Endothelial cell of umbilical vein (primary cell): ENCODE results near the gene NCOA6. TPM values are rescaled to one million over a fixed set of nuclear protein-coding genes. Genes with fewer than 3 reads are reported as not detected.

Experiments
- BruUV-seq: library from RNA; stranded (reverse); fragments of 400-500 nt; replicated peaks from 2 replicates; lab custom pipeline; 2021; lab: Mats Ljungman, UMichigan
- CTCF ChIA-PET: fragments of 300-600, 350-600 bp; sonication (Branson Sonifier 250); formaldehyde crosslinking; loops from one replicate; lab custom pipeline; 2021; ENCODE audit warnings: antibody characterized with exemption, inconsistent platforms; lab: Charles Lee
- POLR2A ChIA-PET: fragments of 300-600, 350-600 bp; sonication (Branson Sonifier 250); formaldehyde crosslinking; loops from one replicate; lab custom pipeline; 2021; ENCODE audit warnings: antibody characterized with exemption, inconsistent platforms; lab: Charles Lee
- DNase-seq: peaks from one replicate; pipeline ENCODE4 v3.0.0-alpha.2; 2011; ENCODE audit warnings: low read depth, low spot score
- FAIRE-seq: peaks from 2 replicates; lab custom pipeline; 2011; peaks lifted over from hg19 to GRCh38; lab: Jason Lieb, UNC
- H2AFZ ChIP-seq: 2 replicates; pipeline ENCODE4 v1.6.0; 2012; ENCODE audit warnings: low read depth, low read length, control low read depth, inconsistent platforms
- H3K27ac ChIP-seq: 2 replicates; pipeline ENCODE4 v1.5.1; 2011; ENCODE audit warnings: low read depth, mild to moderate bottlenecking, control low read depth, low read length, moderate library complexity; ENCODE audit not compliant: insufficient read depth
- H3K27me3 ChIP-seq, 2 experiments: 2 replicates each; pipeline versions ENCODE4 v1.6.0 to v1.6.1; 2011; ENCODE audit warnings: low read length in 2 of 2, mixed read lengths in 1 of 2; ENCODE audit not compliant: control insufficient read depth in 2 of 2, insufficient read depth in 2 of 2
- H3K36me3 ChIP-seq, 2 experiments: 2 replicates in 1 of 2; 3 replicates in 1 of 2; pipeline ENCODE4 v1.5.1; 2011; ENCODE audit warnings: low read length in 2 of 2, mild to moderate bottlenecking in 1 of 2, moderate library complexity in 1 of 2; ENCODE audit not compliant: control insufficient read depth in 2 of 2, insufficient read depth in 2 of 2; ENCODE audit errors: extremely low read depth in 1 of 2
- H3K4me1 ChIP-seq: 3 replicates; pipeline ENCODE4 v1.5.1; 2011; ENCODE audit warnings: mild to moderate bottlenecking, low read length; ENCODE audit not compliant: control insufficient read depth, insufficient read depth; ENCODE audit errors: extremely low read depth
- H3K4me2 ChIP-seq: 2 replicates; pipeline ENCODE4 v1.6.1; 2011; ENCODE audit warnings: low read length, control low read depth, mixed read lengths; ENCODE audit not compliant: insufficient read depth
- H3K4me3 ChIP-seq, 3 experiments: fragments of 200-600 bp in 1 of 3; sonication (generic), shearing (Covaris generic) in 1 of 3; replicated peaks in 1 of 3; 2 replicates each; pipeline ENCODE4 v1.5.1; 2011 to 2016; ENCODE audit warnings: control low read depth in 3 of 3, low read length in 3 of 3, mild to moderate bottlenecking in 2 of 3, inconsistent platforms in 1 of 3, low read depth in 1 of 3, moderate library complexity in 1 of 3; ENCODE audit not compliant: insufficient read depth in 1 of 3
- H3K79me2 ChIP-seq: 2 replicates; pipeline ENCODE4 v1.6.0; 2012; ENCODE audit warnings: low read length, inconsistent platforms; ENCODE audit not compliant: control insufficient read depth, insufficient read depth
- H3K9ac ChIP-seq: replicated peaks from 2 replicates; pipeline ENCODE3; 2011; ENCODE audit warnings: low read length, control low read depth; ENCODE audit not compliant: insufficient read depth; ENCODE audit errors: extremely low read depth
- H3K9me1 ChIP-seq: replicated peaks from 3 replicates; pipeline ENCODE4 v1.6.0; 2011; ENCODE audit warnings: mild to moderate bottlenecking, low read length; ENCODE audit not compliant: control insufficient read depth, insufficient read depth; ENCODE audit errors: extremely low read depth
- H3K9me3 ChIP-seq: replicated peaks from 2 replicates; pipeline ENCODE4 v1.5.1; 2012; ENCODE audit warnings: low read length, inconsistent platforms; ENCODE audit not compliant: control insufficient read depth, insufficient read depth
- H4K20me1 ChIP-seq: replicated peaks from 2 replicates; pipeline ENCODE3; 2011; ENCODE audit warnings: mild to moderate bottlenecking, low read length; ENCODE audit not compliant: control insufficient read depth, insufficient read depth; ENCODE audit errors: extremely low read depth
- EZH2 ChIP-seq: IDR thresholded peaks from 2 replicates; pipeline ENCODE4 v1.6.1; 2012; ENCODE audit warnings: borderline replicate concordance, low read depth, mild to moderate bottlenecking, moderate library complexity, low read length, inconsistent platforms; ENCODE audit not compliant: severe bottlenecking
- FOS ChIP-seq: IDR thresholded peaks from 2 replicates; pipeline ENCODE4 v1.6.1; 2011; ENCODE audit warnings: mild to moderate bottlenecking, low read length, moderate library complexity, borderline replicate concordance; ENCODE audit not compliant: insufficient read depth
- GATA2 ChIP-seq: IDR thresholded peaks from 2 replicates; pipeline ENCODE4 v1.7.0; 2011; ENCODE audit warnings: low read depth, mild to moderate bottlenecking, moderate library complexity, mixed read lengths, low read length; ENCODE audit not compliant: insufficient read length, insufficient read depth
- JUN ChIP-seq: IDR thresholded peaks from 2 replicates; pipeline ENCODE4 v1.6.1; 2011; ENCODE audit warnings: borderline replicate concordance, low read depth; ENCODE audit not compliant: insufficient read length, insufficient read depth
- MYC ChIP-seq: IDR thresholded peaks from one replicate; pipeline ENCODE4 v1.6.1; 2011; ENCODE audit warnings: mild to moderate bottlenecking, low read depth, low read length
- POLR2A ChIP-seq: IDR thresholded peaks from 2 replicates; pipeline ENCODE4 v1.6.1; 2012; ENCODE audit warnings: low read depth, mild to moderate bottlenecking, control low read depth, low read length
- POLR2AphosphoS5 ChIP-seq: IDR thresholded peaks from 2 replicates; pipeline ENCODE4 v1.6.1; 2012; ENCODE audit warnings: low read depth, mild to moderate bottlenecking, control low read depth, low read length, moderate library complexity; ENCODE audit not compliant: insufficient read depth
- dilution Hi-C: fragments of 300-500 bp; cut with MboI; formaldehyde crosslinking; loops from one replicate; pipeline ENCODE4 v1.15.0; 2019; ENCODE audit warnings: low sequenced_read_pairs; ENCODE audit not compliant: extremely low pct_ligation_motif_present
- intact Hi-C: fragments of 100-400 bp; cut with micrococcal nuclease; formaldehyde crosslinking; loops from one replicate; pipeline ENCODE4 v1.10.0; 2022
- polyA plus RNA-seq, 4 experiments: library from polyadenylated mRNA; depleted of rRNA in 3 of 4; stranded (reverse) in 3 of 4; unstranded in 1 of 4; fragments of >200 nt; gene quantifications; 2 replicates each; pipeline versions ENCODE4 v1.2.1 to v1.2.3, GENCODE V29; 2011 to 2012; ENCODE audit warnings: missing spikeins in 1 of 4
- total RNA-seq: library from RNA; stranded (reverse); gene quantifications from 2 replicates; pipeline ENCODE4 v1.2.3, GENCODE V29; 2021
- TF ChIP-seq, protein P1 (sequence below), 2 donors: IDR thresholded peaks; 1 replicate in 1 of 2; 2 replicates in 1 of 2; pipeline ENCODE4 v1.5.1; 2011; ENCODE audit warnings: low read length in 2 of 2, mild to moderate bottlenecking in 2 of 2, moderate library complexity in 2 of 2, control low read depth in 1 of 2, inconsistent platforms in 1 of 2, low read depth in 1 of 2; ENCODE audit not compliant: insufficient read depth in 1 of 2; ENCODE audit errors: extremely low read depth in 1 of 2
- TF ChIP-seq, protein P2 (sequence below): IDR thresholded peaks from 2 replicates; pipeline ENCODE4 v1.6.1; 2011; ENCODE audit not compliant: insufficient read depth, insufficient read length

NCOA6 gene
- total and polyA plus RNA-seq, 2 donors (not counting 3 experiments of a cell fraction or from before 2014, with no cell fraction given) = 16.9 to 26.7 TPM

DNA sequence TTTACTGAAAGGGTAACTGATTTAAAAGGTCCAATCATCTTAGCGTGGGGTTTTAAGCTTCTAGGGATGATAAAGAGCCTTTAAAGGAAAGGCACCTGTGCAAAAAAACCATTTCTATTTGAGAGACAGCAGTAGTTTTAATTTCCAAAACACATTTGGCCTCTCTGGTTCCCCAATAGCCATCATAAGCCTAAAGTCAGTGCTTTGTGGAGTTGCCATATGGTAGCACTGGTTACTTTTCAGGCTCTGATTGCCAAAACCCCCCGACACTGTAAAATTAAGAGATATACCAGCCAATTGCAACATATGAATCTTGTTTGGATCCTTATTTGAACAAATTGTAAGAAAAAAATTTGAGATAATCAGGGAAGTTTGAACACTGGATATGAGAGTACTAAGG, 76.7 kb downstream of the NCOA6 start:
- Histone ChIP-seq H4K20me1 (no peaks in the 10 kb centered on the region), H2AFZ (no peak overlapping the region), H3K4me2 (no peak overlapping the region), H3K9me1 (no peaks in the 10 kb centered on the region), H3K4me1 (no peaks in the 10 kb centered on the region), H3K27me3 (no peaks in the 10 kb centered on the region), H3K79me2 (no peaks in the 10 kb centered on the region), H3K9ac (no peak overlapping the region), H3K36me3 (peaks cover 9 to 16% of the 10 kb centered on the region in 2 experiments), H3K27ac (no peak overlapping the region), H3K9me3 (no peaks in the 10 kb centered on the region), H3K4me3 (no peak overlapping the region)
- dilution Hi-C loops (no loop called here), intact Hi-C loops (no loop called here)
- BruUV-seq = no TSS peak
- ChIA-PET CTCF (interaction anchor here (1.1 to 4.1 kb wide), 3 partner anchors 8 to 21 kb away, joined by 3 to 27 read pairs (median 5); no protein-coding TSS in a partner anchor), POLR2A (interaction anchor here (0.5 kb wide), 1 partner anchor 10 kb away, joined by 3 read pairs; no protein-coding TSS in a partner anchor)
- no peak for DNase-seq
- FAIRE-seq = no peak
- TF ChIP-seq POLR2A (no peak), MYC (no peak), JUN (no peak), EZH2 (no peak), FOS (no peak), GATA2 (no peak), POLR2AphosphoS5 (no peak)
- TF ChIP-seq, protein P1, sequence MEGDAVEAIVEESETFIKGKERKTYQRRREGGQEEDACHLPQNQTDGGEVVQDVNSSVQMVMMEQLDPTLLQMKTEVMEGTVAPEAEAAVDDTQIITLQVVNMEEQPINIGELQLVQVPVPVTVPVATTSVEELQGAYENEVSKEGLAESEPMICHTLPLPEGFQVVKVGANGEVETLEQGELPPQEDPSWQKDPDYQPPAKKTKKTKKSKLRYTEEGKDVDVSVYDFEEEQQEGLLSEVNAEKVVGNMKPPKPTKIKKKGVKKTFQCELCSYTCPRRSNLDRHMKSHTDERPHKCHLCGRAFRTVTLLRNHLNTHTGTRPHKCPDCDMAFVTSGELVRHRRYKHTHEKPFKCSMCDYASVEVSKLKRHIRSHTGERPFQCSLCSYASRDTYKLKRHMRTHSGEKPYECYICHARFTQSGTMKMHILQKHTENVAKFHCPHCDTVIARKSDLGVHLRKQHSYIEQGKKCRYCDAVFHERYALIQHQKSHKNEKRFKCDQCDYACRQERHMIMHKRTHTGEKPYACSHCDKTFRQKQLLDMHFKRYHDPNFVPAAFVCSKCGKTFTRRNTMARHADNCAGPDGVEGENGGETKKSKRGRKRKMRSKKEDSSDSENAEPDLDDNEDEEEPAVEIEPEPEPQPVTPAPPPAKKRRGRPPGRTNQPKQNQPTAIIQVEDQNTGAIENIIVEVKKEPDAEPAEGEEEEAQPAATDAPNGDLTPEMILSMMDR (IDR thresholded peaks at IDR 0.05; ENCODE audit: extremely low read depth in 1 of 2, insufficient read depth in 1 of 2, low read depth in 1 of 2, low read length in 2 of 2) = no peak
- TF ChIP-seq, protein P2, sequence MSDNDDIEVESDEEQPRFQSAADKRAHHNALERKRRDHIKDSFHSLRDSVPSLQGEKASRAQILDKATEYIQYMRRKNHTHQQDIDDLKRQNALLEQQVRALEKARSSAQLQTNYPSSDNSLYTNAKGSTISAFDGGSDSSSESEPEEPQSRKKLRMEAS = no peak
